NCI-H226 (cell line): Measurements from ENCODE around the gene APCDD1L.
A peak's percentile ranks its signal among the peaks of the same experiment; 100 is the strongest.

Experiments used
- DNase-seq: peaks from one replicate; pipeline ENCODE4 v3.0.0-alpha.2; 2015

APCDD1L gene

DNA sequence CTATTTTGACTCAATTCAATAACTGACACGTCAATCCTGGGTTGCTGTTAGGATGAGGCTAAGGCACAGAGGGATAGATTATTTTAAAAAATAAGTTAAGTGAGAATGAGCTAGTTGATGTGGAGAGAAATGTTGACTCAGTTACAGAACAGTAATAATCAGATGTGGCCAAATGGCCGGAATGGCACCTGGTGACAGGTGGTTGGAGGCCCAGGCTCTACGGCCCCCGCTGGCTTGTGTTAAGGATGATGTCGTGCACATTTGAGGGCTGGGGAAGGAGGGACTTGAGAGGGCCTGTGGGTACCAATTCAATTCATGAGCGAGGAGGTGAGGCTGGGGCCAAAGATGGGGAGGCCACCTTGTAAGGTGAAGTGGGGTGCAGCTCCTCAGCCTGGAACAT, 31.7 kb downstream of the APCDD1L start:
- no peak for DNase-seq

DNA sequence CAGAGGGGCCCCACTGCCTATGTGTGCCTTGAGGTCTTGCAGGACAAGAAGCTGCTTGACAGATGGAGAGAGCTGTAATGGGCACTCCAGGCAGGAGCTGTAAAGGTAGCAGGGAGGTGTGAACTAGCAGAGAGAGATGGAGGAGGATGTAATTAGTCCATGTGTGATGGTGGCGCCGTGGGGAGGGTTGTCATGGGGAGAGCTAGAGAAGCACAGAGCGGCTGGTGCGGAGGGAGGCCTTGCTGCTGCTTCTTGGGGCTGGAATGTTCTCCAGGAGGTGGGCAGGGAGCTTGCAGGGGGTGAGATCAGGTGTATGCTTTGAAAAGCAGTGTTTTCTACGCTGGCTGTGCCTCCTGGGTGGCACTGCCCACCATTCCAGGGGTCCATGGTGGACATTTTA, 32.1 kb downstream of the APCDD1L start:
- no peak for DNase-seq

DNA sequence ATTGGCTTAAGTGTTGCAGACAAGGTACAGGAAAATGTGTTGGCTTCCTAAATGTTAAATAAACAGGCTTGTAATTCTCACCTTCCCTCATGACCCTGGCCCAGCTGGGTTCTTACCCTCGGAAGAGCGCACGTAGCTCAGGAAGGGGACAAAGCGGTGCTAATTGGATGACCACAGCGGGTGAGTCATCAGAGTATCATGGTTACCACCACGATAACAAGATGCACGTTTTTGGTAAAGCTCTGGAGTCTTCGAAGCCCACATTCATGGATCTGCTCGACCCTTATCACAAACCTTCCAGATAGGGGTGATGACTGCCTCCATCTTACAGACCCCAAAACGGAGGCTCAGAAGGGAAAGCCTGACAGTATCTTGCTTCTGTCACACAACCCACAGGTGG, 32.8 kb downstream of the APCDD1L start:
- no peak for DNase-seq

DNA sequence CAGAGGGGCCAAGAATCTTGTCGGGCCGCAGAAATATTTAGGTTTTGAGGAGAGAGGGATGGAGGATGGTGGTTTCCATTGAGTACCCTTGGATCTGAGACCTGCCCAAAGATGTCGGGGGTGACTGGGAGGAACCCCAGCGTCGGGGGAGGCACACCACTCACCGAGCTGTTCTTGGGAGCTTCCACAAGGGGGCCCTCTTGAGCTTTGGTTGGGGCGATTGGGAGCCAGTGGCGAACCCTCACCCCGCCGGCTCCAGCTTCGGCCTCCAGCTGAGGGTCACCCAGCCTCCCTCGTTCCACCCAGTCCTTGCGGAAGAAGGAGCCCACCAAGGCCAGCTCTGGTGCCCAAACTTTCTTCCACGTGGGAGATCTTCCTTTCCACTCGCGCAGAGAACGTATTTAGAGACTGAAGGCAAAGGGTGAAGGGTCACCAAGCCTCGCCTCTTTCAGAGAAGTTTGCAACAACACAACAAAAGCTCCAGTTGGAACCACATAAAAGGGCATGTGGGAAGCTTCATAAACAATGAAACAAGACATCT, 33.6 kb downstream of the APCDD1L start:
- DNase-seq: peak; percentile 3

DNA sequence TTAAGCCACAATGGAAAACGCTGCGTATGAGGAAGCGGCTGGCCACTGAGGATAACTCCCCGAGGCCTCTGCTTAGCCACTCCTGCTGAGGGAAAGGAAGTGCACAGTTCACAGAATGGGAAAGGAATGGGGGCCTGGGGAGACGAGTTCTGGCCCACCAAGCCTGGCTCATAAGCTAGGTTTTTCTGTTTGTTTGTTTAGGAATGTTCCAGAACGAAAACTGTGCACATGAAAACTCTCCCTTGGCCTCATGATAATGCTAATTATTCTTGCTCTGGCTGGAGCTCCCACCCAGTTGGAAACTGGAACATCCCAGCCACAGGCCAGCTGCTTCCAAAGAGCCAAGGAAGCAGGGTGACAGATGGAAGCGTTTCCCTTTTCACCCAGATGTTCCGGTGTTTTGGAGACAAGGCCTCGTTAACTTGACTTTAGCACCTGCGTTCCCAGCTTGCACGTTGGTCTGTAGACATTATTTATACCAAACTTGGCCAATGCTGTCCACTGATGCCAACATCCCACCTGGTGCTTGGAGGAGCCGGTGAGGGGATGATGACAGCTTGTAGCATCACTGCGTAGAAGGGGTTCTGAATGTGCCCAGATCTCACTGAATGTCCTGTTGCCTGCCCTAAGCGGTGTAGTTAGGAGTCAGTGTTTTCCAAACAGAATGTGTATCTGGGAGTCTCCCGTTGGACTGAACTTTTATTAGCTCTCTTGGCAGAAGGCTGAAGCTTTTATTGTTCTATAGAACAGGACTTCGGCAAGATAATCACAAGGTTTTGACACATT, 34.5 kb downstream of the APCDD1L start:
- DNase-seq: no peak

DNA sequence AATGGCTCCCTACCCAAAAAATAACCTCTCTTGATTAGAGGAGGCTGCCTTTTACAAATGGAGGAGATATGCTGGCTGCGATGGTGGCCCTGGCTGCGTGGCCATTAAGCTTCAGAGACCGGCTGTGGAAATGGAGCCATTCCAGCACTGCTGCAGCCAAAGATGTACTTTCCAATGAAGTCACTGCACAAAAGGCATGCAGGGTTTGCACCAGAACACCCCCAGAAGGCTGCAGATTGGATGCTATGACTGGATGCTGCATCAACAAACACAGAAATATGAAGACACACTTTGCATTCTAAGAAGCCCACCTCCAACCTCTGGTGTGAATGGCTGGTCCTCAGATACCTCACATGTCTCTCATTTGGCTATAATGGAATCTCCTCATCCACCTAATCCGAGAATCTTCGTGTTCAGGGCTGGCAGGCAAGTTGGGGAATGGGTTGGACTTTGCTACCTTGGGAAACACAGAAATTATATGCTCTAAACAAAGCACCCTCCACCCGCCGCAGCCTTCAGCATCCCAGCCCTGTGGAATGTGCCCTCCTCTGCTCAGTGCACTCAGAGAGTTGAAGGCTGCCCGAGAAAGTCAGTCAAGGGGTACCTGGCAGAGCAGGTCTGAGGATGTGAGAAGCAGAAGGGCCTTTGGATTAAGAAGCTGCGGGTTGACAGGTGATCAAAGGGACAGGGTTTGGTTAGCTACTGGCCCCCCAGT, 35.3 kb downstream of the APCDD1L start:
- DNase-seq: no peak

DNA sequence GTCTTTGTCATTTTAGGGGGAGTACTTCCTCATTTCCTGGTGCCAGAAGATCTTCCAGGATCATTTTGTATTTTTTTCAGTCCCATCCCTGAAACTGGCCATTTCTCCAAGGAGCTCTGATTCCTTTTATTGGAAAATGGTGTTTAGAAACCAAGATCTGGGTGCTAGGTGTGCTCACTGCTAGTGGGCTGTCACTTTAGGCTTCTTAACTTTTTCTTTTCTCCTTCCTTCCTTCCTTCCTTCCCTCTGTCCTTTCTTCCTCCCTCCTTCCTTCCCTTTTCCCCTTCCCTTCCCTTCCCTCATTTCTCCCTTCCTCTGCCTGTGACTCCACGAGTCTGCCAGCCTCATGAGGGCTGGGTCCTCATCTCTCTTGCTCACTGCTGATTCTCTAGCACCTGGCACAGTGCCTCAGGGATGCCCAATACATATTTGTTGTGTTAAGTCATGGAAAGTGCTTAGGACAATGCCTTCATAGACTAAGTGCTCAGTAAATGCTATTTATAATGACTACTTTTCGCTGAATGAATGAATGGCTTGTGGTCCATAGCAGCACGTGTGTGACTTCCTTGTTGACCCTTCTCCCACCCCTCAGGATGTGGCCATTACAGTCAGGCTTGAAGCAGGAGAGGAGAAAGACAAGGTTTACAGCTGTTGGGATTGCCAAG, 36.9 kb downstream of the APCDD1L start:
- peak; percentile 79 for DNase-seq

DNA sequence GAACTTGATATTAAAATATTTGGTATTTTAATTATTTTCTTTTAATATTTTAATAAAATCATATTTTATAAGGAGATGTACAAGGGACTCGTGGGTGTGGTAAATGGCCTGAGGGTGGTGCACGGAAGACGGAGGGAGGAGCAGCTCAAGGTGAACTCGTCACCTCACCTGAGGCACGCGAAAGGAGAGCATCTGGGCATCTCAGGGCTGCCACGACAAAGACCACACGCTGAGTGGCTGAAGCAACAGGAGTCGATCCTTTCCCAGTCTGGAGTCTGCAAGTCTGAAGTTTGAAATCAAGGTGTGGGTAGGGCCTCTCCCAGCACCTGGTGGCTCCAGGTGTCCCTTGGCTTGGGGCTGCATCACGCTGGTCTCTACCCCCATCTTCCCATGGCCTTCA, 39.7 kb downstream of the APCDD1L start:
- DNase-seq: no peak

DNA sequence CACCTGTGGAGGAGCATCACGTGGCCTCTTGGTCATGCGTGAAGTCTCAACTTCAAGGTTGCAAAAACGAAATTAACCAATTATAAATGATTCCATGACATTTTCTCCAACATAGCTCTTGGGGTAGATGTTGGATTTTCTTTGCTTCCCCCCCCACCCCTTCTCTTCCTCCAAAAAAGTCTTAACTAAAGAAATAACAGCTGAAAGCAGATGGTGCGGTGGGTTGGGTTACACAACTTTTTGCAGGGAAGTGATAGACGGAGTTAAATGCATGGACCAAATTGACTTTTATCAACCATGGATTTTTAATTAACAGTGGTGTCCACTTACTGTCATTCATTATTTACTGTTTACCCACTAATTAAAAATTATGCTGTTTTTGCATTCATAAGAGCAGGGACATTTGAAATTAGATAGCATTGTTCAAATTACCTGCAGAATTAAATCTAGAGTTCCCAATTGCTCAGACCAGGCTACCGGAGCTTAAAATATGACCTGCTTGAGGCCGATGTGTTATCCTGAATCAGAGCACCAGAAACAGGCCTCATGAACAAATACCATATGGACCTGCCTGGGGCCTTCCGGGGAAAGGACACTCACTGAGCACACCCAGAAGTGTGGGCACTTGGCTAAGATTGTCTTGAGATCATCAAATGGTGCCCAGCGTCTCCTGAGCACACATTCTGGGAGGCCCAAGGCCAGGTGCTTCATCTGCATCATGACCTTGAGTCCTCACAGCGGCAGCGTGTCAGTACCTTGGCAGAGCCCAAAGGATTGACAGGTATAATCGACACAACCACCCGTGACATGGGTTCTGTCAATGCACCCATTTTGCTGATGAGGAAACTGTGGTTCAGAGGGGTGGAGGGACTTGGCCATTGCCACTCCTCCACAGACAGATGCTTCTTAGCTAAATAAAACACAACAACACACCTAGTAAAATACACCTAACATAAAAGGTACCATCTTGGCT, 41.5 kb downstream of the APCDD1L start:
- no peak for DNase-seq

DNA sequence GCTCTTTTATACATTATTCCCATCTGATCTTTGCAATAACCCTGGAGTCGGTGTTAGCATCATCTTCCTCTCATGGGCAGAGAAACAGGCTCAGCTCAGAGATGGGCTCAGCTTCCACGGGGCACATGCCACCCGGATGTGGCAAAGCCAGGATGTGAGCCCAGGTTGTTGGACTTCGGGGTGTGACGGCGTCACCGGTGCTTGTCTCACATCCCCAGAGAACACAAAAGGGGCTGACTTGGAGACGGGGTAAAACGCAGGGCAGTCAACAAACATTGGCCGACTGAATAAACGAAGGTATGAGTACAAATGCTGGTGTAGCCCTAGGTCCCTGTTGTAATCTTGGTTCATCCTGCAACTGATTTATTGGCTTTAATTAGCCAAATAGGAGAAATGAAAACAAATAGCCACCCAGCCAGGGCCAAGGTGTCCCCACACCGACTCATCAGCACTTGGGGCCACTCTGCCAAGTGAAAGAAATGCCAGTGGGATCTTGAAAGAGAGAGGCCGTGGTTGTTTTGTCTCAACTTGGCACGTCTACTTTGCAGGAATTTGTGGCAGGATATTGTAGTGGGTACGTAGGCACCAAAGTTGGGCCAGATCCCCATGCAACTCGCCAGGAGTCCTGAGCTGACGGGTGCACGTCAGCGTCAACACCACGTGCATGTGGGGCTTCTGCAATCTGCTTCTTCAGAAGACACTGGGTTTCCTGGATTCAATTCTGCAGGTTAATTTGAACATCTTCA, 42.8 kb downstream of the APCDD1L start:
- DNase-seq: no peak

DNA sequence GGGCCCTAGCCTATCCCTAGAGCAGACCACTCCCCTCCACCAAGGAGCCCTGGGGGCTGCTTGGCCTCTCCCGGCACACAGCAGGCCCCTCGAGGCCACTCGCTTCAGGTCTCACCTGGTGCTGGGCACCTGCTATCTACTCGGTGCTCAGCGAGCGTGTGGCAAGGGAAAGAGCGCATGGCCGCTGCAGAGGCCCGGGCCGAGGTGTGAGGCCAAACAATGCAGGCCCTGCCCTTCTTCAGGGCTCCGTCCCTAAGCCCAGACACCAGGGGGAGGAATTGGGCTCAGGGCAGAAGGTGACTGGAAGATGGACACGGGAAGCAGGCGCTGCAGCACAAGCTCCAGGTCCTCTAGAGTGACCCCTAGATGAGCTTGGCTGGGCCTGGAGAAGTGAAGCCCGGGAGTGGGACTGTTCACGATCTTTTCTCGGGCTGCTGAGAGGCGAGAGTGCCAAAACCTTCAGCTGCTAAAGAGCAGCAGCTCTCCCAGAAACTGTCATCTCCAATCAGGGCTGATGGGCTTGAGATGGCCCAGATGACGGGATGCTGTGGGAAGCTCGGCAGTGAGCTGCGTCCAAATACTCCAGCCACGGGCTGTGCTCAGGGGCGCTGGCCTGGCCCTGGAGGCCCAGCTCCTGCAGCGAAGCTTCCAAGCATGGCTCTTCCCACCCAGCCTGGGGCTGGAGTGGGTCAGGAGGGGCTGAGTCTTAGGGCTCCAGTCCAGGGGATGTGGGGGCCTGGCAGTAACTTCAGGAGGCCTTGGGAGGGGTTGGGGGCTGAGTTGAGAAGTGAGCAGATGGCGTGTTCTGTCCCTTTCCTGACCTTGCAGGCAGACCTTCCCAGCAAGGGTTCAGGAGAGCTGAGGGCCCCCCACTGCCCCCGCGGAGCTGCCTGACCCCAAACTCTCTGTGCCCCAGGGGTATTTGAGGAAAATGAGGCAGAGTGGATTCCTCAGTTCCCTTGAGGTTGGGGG, 43.7 kb downstream of the APCDD1L start:
- DNase-seq: no peak

DNA sequence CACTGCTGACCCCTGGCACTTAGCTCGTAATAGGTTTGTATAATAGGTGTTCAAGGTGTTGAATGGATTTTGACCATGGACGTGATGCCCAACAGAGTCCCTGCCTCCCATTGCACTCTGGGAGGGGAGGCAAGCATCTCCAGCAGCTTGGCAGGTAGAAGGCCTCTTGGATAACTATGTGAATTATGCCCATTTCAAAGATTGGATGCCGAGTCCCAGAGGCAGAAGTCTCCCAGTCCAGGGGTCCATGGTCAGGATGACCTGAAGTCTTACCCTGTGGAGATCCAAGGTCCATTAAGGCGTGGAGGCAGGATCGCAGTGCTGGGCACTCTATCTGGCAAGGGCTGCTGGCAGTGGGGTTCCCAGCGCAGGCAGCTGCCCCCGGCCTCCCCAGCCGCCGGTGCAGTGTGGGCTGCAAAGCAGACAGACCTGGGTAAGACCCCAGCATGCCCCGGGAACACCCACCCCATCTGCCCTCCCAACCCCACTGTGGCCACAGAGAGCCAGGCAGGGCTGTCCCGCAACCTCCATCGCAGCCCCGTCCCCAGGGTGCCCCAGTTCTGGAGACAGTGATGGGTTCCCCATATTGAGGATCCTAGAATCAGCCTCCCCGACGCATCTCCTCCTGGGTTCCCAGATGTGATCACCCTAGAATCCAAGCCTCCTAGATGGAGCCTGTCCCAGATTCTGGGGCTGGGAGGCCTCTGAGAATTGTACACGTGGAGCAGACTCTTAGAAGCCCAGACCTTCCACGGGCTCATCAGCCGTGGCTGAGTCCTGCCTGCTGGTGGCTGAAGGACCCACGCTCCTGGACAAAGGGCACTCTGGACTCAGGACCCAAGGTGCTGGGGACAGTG, 44.6 kb downstream of the APCDD1L start:
- no peak for DNase-seq

DNA sequence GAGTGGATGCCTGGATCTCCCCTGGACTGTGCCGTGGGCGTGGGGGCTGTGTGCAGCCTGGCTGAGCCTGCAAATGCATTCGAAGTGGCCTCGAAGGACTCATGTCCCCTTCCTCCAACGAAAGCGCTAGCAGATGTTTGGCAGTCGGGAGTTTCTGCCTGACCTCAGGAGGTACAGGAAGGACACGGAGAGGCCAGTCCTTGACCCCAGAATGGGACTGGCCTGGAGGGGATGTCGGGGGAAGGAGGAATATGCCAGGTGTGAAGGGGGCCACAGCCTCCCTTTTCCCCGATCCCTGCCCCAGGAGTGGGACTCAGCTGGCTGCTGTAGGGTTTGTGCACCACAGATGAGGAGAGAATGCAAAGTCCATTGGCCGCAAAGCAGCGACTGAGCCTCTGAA, 45.6 kb downstream of the APCDD1L start:
- no peak for DNase-seq

DNA sequence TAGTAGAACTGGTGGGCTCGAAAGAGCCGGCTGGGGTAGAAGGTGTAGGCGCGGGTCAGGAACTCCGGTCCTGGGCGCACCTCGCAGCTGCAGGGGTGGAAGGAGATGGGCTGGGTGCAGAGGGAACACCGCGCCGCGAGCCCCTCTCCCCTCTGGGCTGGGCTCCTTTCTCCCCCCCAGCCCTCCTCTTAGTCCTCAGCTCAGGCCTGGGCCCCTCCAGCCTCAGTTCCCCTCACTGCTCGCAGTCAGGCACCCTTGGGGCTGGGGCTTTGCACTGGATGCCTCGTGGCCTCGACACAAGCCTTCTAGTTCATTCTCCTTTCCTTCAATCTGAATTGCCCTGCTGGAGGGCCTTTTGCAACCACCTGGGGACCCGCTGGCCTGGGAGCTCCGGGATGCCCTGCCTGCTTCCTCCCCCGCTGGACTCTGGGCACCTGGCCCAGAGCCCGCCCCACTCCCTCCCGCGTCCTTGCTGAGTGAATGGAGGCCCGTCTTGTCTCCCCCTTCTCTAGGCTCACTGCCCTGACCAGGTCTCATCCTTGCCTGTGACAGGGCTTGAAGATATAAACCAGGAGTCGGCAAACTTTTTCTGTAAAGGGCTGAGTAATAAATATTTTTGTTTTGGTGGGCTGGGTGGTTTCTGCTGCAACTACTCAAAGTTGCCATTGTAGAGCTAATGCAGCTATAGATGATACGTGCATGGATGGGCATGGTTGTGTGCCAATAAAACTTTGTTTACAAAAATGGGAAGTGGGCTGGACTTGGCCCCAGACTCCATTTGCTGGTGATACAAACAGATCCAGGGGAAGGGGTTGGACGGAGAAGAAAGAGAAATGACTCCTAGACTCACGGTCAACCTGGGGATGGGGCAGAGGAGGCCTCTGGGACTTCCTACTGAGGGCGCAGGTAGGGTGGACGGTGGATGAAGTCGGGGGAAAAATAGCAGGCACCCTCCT, 47.3 kb downstream of the APCDD1L start:
- DNase-seq: no peak

DNA sequence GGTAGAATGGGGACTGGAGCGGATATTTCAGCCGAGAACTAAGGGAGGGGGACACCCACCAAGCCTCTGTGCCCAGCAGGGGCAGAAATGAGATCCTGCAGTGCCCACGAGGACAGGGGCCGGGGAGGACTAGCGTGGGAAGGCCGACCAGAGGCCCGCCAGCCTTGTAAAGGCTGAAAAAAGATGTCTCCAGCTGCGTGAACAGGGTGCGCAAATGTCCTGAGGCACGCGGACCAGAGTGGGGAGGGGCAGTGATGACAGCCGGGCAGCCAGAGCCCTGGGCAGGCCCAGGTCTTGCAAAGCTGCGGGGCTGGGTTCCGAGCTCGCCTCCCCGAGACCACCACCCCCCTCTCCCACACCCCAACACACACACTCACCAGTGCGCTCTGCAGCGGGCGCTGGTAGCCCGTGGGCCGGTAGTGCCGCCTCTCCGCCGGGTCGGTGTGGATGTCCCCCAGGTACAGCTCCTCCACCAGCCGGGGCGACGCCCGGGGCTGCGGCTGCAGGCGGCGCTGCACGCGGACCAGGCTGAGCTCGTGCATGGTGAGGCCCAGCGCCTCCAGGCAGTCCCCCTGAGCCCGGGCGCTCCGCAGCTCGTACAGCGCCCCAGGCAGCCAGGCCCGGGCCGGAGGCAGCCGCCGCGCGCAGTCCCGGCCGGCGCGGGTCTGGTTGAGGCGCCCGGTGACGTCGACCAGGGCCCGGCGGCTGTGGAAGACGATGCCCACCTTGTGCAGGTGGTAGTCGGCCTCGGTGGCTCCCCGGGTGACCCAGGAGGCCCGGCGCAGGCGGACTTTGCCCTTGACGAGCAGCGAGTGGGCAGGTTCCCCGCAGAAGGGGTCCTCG, 48.2 kb downstream of the APCDD1L start:
- DNase-seq: no peak

DNA sequence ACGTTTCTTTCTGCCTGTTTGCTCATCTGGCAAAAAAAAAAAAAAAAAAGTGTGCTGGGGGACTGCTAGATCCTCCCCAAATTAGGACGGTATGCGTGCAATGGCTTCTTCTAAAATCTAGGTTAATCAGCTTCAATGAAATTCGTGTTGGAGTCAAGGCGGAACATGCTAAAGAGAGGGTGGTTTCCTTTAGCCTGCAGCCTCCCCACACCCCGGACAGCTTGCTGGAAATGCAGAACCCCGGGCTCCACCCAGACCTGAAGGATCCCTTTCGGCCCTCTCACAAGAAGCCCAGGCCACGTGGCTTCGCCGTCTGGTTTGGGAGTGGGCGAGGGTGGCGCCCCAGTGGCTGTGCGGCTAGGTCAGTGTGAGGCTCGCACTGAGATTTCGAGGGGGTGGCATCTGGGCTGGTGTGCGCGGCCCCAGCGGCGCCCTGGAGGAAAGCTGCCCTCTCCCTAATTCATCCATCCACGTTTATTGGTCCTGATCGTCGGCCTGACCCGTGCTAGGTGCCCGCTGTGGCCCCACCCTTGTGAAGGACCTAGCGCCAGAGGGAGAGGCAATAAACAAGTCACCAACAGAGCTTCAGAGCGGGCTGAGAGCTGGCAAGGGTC, 49.0 kb downstream of the APCDD1L start:
- DNase-seq: no peak

DNA sequence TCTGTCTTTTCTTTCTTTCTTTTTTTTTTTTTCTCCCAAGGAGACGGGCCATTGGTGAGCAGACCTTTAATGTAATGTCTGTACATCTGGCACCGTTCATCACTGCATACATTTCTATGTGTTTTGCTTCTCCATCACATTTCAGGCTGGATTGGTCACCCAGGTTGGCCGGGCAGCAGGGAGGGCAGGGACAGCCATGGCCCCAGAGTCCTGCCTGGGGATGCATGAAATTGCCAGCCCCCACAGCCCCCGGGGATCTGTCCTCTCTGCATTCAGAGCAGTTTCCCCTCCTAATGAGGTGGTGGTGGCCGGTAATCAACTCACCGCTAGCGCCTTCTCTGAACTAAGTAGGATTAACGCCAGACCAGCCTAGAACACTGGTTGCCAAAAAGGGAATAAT, 50.4 kb downstream of the APCDD1L start:
- no peak for DNase-seq
